Articular chondrocyte of knee joint (primary cell): ENCODE results near the gene ATP2B2. TPM values are rescaled to one million over a fixed set of nuclear protein-coding genes. Genes with fewer than 3 reads are reported as not detected.

Experiments used
- small RNA-seq: library from RNA; depleted of rRNA; stranded (forward); fragments of <200 nt; gene quantifications from one replicate; pipeline ENCODE3, GENCODE V24; 2012
- total RNA-seq: library from RNA; depleted of rRNA; stranded (reverse); fragments of >200 nt; gene quantifications from 2 replicates; pipeline ENCODE4 v1.2.3, GENCODE V29; 2012

The ATP2B2 gene
- not detected in 2 replicates for total RNA-seq

GRCh38 chr3:10505050-10505790 is at the start of gene ATP2B2:
Gene ATP2B2 (minus strand): TSS chr3:10505586. CDS start chr3:10449543, 56,043 bp downstream.

GRCh38 chr3:10292505-10293419 is 212.6 kb downstream of the ATP2B2 start, which contains the start of gene GHRL:
Gene GHRL (minus strand): TSS chr3:10292947. CDS start chr3:10290180, 2,767 bp downstream.

Small RNAs within 50 kb of the gene (small RNA-seq; reads per million reads assigned to genes)
- gene MIR378B = 0.84 reads per million, percentile 34 among the genes with 10 or more reads in this experiment
- not detected for gene MIR885
- not detected for gene RF02126

Other genes with a start within 250 kb of the ATP2B2 start
- 0.52 TPM in 1 of 2 replicates, not detected in the other for gene GHRL, start 212.6 kb downstream of the ATP2B2 start, total RNA-seq
- 170 and 203 TPM in 2 replicates for gene SEC13, start 184.5 kb downstream of the ATP2B2 start, total RNA-seq